Measurements from ENCODE around the gene PCLO. TPM values are rescaled to one million over a fixed set of nuclear protein-coding genes. Genes with fewer than 3 reads are reported as not detected.

PCLO gene
- total RNA-seq, 1 experiment from 2014 or later: 3.1 TPM

- H2AK5ac ChIP-seq (ENCODE audit: insufficient read length, low read length): no peak overlapping the region
- no peaks in the 10 kb centered on the region for H3K79me2 ChIP-seq (ENCODE audit: insufficient read depth, low read length)
- H4K8ac ChIP-seq (replicated peaks; ENCODE audit: insufficient read length, low read depth, low read length): no peak overlapping the region
- H3K4ac ChIP-seq (ENCODE audit: low read depth, low read length): no peak overlapping the region
- no peaks in the 10 kb centered on the region for H3K27me3 Mint-ChIP-seq (ENCODE audit: low read depth)
- no peak overlapping the region for H3K18ac ChIP-seq (ENCODE audit: insufficient read length, low read depth, low read length)
- H2AFZ ChIP-seq (ENCODE audit: low read length): no peak overlapping the region
- WGBS (ENCODE audit: extremely low coverage, insufficient read length, low lambda C conversion rate): no CpG with 5 or more reads among the region's 1 CpG
- no peak overlapping the region for H2BK20ac ChIP-seq (ENCODE audit: low read depth, low read length, poor library complexity, severe bottlenecking)
- no peak for TF ChIP-seq CTCF (conservative IDR thresholded peaks at IDR 0.05)
- H3K9ac ChIP-seq (ENCODE audit: extremely low read depth, insufficient read length, low read length): no peak overlapping the region
- H3K27ac Mint-ChIP-seq: no peak overlapping the region
- H3K36me3 Mint-ChIP-seq (ENCODE audit: insufficient read depth in 1 of 3, low read depth in 3 of 3): no peaks in the 10 kb centered on the region
- H2BK120ac ChIP-seq (ENCODE audit: low read depth, low read length, poor library complexity, severe bottlenecking): no peak overlapping the region
- H2BK12ac ChIP-seq (ENCODE audit: insufficient read length, low read depth, low read length): no peak overlapping the region
- H3K9me3 ChIP-seq (ENCODE audit: control insufficient read depth, low read depth, low read length): no peaks in the 10 kb centered on the region
- H3K14ac ChIP-seq (ENCODE audit: insufficient read depth, low read length): no peak overlapping the region
- no peak overlapping the region for H3K56ac ChIP-seq (ENCODE audit: insufficient read length, low read depth, low read length)
- peaks cover 9 to 11% of the 10 kb centered on the region in 2 experiments for H3K4me1 Mint-ChIP-seq
- no peak overlapping the region for H3T11ph ChIP-seq (ENCODE audit: low read length)
- no peak overlapping the region for H4K91ac ChIP-seq (ENCODE audit: insufficient read length, low read depth, low read length)
- H3K23ac ChIP-seq (ENCODE audit: insufficient read length, low read depth, low read length): no peak overlapping the region
- no peaks in the 10 kb centered on the region for H3K27me3 ChIP-seq (ENCODE audit: insufficient read depth, low read length)
- H3K79me1 ChIP-seq (ENCODE audit: insufficient read depth, low read depth, low read length, poor library complexity, severe bottlenecking): no peaks in the 10 kb centered on the region
- DNase-seq: no peak
- no peaks in the 10 kb centered on the region for H3K9me3 Mint-ChIP-seq
- H2BK15ac ChIP-seq (ENCODE audit: low read depth, low read length): no peak overlapping the region
- H2BK5ac ChIP-seq (ENCODE audit: insufficient read length, low read length): no peak overlapping the region
- no peak overlapping the region for H4K5ac ChIP-seq (ENCODE audit: insufficient read length, low read depth, low read length)
- no peak overlapping the region for H3K4me2 ChIP-seq (ENCODE audit: insufficient read depth, insufficient read length, low read length)
- no peaks in the 10 kb centered on the region for H4K20me1 ChIP-seq (ENCODE audit: control insufficient read depth, insufficient read depth, insufficient read length)
- no peaks in the 10 kb centered on the region for H3K4me1 ChIP-seq (ENCODE audit: insufficient read depth, low read length)
- H3K4me3 Mint-ChIP-seq: no peak overlapping the region
- H3K27ac ChIP-seq (ENCODE audit: insufficient read length, low read depth, low read length): no peak overlapping the region
- peaks cover 6% of the 10 kb centered on the region for H3K23me2 ChIP-seq (ENCODE audit: insufficient read length, low read depth, low read length, poor library complexity, severe bottlenecking)
Observed at GRCh38 chr7:83166781-83167180, 4.1 kb upstream of the PCLO start.
